PC-3 (cell line): ENCODE measurements around the gene SLC5A6.

Experiments used
- CTCF ChIP-seq: fragments of 300-600 bp; sonication (generic); conservative IDR thresholded peaks from 2 replicates; pipeline ENCODE4 v1.5.1; 2017; ENCODE audit warnings: antibody characterized with exemption, low read depth, mild to moderate bottlenecking, low read length
- EZH2 ChIP-seq: fragments of 300-600 bp; sonication (generic); IDR thresholded peaks from one replicate; pipeline ENCODE4 v1.6.1; 2017; ENCODE audit warnings: antibody characterized with exemption, mild to moderate bottlenecking, low read length; ENCODE audit not compliant: unreplicated experiment
- EZH2phosphoT487 ChIP-seq: fragments of 300-600 bp; sonication (generic); IDR thresholded peaks from 2 replicates; pipeline ENCODE4 v1.6.1; 2018; ENCODE audit warnings: mild to moderate bottlenecking, antibody characterized with exemption, low read length, borderline replicate concordance

GRCh38 chr2:27245626-27246025 lies 33.6 kb upstream of the SLC5A6 start:
- TF ChIP-seq CTCF (no peak), EZH2 (no peak), EZH2phosphoT487 (no peak)
